Aorta (tissue), 5 donors: ENCODE results near the gene INTS1. TPM values are rescaled to one million over a fixed set of nuclear protein-coding genes. Genes with fewer than 3 reads are reported as not detected.
A peak's percentile ranks its signal among the peaks of the same experiment; 100 is the strongest.

Experiments used
- ATAC-seq: fragments of 200-7000 bp; cut with Tn5 transposase; one replicate; pipeline ENCODE4 v1.9.1; 2022; ENCODE audit warnings: moderate library complexity; ENCODE audit not compliant: low FRiP score
- DNase-seq, 2 donors: peaks; one replicate each; pipeline ENCODE4 v3.0.0-alpha.2; 2020
- H3K27ac ChIP-seq, 2 donors: one replicate each; pipeline ENCODE4 v1.5.1; 2013; ENCODE audit warnings: low read length in 2 of 2, mild to moderate bottlenecking in 2 of 2, moderate library complexity in 2 of 2, control low read depth in 1 of 2, inconsistent platforms in 1 of 2, low read depth in 1 of 2
- H3K27me3 ChIP-seq, 2 donors: one replicate each; pipeline ENCODE4 v1.6.1; 2013; ENCODE audit warnings: control low read depth in 1 of 2, low read length in 1 of 2, mild to moderate bottlenecking in 1 of 2, moderate library complexity in 1 of 2; ENCODE audit not compliant: insufficient read depth in 2 of 2, control insufficient read depth in 1 of 2
- H3K36me3 ChIP-seq, 2 donors: one replicate each; pipeline ENCODE4 v1.6.1; 2013; ENCODE audit warnings: control low read depth in 1 of 2, low read length in 1 of 2, mild to moderate bottlenecking in 1 of 2; ENCODE audit not compliant: insufficient read depth in 2 of 2, control insufficient read depth in 1 of 2
- H3K4me1 ChIP-seq, 2 donors: one replicate each; pipeline ENCODE4 v1.6.1; 2013; ENCODE audit warnings: low read length in 2 of 2, control low read depth in 1 of 2, mild to moderate bottlenecking in 1 of 2, moderate library complexity in 1 of 2; ENCODE audit not compliant: insufficient read depth in 2 of 2, control insufficient read depth in 1 of 2
- H3K4me3 ChIP-seq, 2 donors: one replicate each; pipeline ENCODE4 v1.5.1; 2013; ENCODE audit warnings: low read length in 2 of 2, control low read depth in 1 of 2, mild to moderate bottlenecking in 1 of 2
- H3K9me3 ChIP-seq: one replicate; pipeline ENCODE4 v1.6.1; 2013; ENCODE audit warnings: mild to moderate bottlenecking, low read length; ENCODE audit not compliant: control insufficient read depth
- whole genome bisulfite sequencing, 2 donors: extraction: QIAGEN DNeasy Blood & Tissue Kit; methylation state at CpG; one replicate each; pipeline ENCODE4 v1.1.7; 2013; 5-methylcytosine and 5-hydroxymethylcytosine counted together
- intact Hi-C, 2 donors: fragments of 100-400 bp; cut with DNase I; formaldehyde crosslinking; loops; one replicate each; pipeline versions ENCODE4 v1.14.2 to v1.15.0; 2022
- long read RNA-seq, 2 donors: library from polyadenylated mRNA; unstranded; transcript quantifications; one replicate each; pipeline ENCODE4 v2.0.0, GENCODE V29; 2020 to 2021
- polyA plus RNA-seq, 2 donors: library from polyadenylated mRNA; stranded (reverse); fragments of 200-250 nt; gene quantifications; one replicate each; pipeline ENCODE4 v1.2.3, GENCODE V29; 2013
- total RNA-seq, 2 donors: library from RNA; stranded (reverse); fragmentation: NEBNext Ultra II Directional; extraction: Animal tissue kit (Norgen Biotek cat#: 25700); gene quantifications; one replicate each; pipeline ENCODE4 v1.2.1, GENCODE V29; 2021
- donor health status: healthy with polysubstance abuse.
- donor health status: Bipolar disorder and iron deficiency.
- donor health status: DM: no; HTN: no; CAD: no.
- donor health status: DM: no; HTN: no; CAD: no.
- donor health status: DM: yes; HTN: yes; CAD: no.

The INTS1 gene
- 10 to 100 TPM; 56.4 to 77.9 TPM for total RNA-seq
- polyA plus RNA-seq: 100 to 1,000 TPM in 1 of 2 donors, 10 to 100 TPM in 1; 17.2 to 109 TPM
- long read RNA-seq, donor 1, partial matches to known transcripts: 190 of 209 reads
- long read RNA-seq, donor 1, other reads (novel, unspliced or antisense): 19 of 209 reads
- long read RNA-seq, donor 2, full-length matches to known transcripts: 4 of 44 reads
- long read RNA-seq, donor 2, partial matches to known transcripts: 34 of 44 reads
- long read RNA-seq, donor 2, other reads (novel, unspliced or antisense): 6 of 44 reads

DNA sequence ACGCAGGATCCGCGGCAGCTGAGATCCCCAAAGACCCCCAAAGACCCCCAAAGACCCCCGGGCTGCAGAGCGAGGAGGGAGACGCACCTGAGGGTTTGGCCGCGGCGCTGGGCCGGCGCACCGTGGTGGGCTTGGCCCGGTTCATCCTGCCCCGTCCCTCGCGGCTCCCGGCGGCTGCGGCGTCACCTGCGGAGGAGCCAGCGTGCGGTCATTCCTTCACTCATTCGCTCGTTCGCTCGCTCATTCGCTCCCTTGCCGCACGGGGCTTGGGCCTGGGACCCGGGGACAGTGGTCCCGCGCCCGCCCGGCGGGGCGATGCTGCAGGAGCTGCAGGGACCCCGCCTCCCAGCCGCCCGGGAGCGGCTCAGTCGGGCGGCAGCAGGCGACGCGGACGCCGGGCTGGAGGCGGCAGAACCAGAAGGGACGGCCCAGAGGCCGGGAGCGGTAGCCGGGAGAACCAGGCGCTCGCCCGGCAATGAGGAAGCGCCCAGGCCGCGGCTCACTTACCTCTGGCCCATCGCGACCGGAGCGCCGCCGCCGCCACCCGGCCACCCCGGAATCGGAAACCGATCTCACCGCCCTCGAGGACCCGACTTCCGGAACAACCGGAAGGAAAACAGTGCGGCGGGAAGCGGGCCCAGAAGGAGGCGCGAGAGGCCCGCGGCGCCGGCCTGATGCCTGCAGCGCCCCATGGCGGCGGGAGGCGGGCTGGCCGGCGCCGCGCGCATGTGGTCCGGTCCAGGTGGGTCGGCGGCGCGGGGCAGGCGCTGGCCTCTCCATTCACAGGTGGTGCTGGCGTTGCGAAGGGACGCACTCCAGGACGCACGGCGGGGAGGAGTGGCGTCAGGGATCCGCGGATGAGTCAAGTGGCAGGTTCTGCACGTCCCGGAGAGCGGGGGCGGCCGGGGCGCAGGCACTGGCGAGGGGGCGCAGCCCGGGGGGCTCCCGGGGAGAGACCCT is at the start of gene INTS1:
INTS1 (minus strand) TSS at position 574 of the 960 bp plus-strand sequence; CDS start at position 145, 429 bp downstream.
- H3K36me3 ChIP-seq: peaks cover 0 to 6% of the 10 kb centered on the region in 2 donors
- intact Hi-C loops: loop anchor here in 1 of 2 donors (2.0 to 5.0 kb wide), 2 partner anchors 35 to 63 kb away; no protein-coding TSS in a partner anchor
- no peaks in the 10 kb centered on the region for H3K9me3 ChIP-seq
- H3K4me1 ChIP-seq: no peaks in the 10 kb centered on the region
- 1% methylated on average over 112 to 118 of the region's 118 CpGs for WGBS, 2 donors
- H3K27me3 ChIP-seq: no peaks in the 10 kb centered on the region
- DNase-seq: peak; percentile 95 to 97
- peak; percentile 94 for ATAC-seq
- no peak within 1 kb of the TSS for H3K27ac ChIP-seq
- peak within 1 kb of the TSS; percentile 71 to 97 for H3K4me3 ChIP-seq

GRCh38 chr7:1553512-1554210 is 49.5 kb upstream of the INTS1 start:
- Histone ChIP-seq H3K27me3 (no peaks in the 10 kb centered on the region), H3K4me1 (no peaks in the 10 kb centered on the region), H3K36me3 (no peaks in the 10 kb centered on the region), H3K4me3 (no peak overlapping the region), H3K9me3 (no peaks in the 10 kb centered on the region), H3K27ac (no peak overlapping the region)
- ATAC-seq (no peak), DNase-seq (no peak)
- intact Hi-C loops: no loop called here
- 90 to 92% methylated on average over 28 of the region's 28 CpGs for WGBS, 2 donors

- Histone ChIP-seq H3K27ac (no peak overlapping the region), H3K4me3 (no peak overlapping the region), H3K4me1 (no peaks in the 10 kb centered on the region), H3K9me3 (no peaks in the 10 kb centered on the region), H3K27me3 (no peaks in the 10 kb centered on the region), H3K36me3 (no peaks in the 10 kb centered on the region)
- ATAC-seq (no peak), DNase-seq (no peak)
- intact Hi-C loops: no loop called here
- WGBS, 2 donors: 81 to 83% methylated on average over 7 of the region's 7 CpGs
These were observed 48.0 kb upstream of the INTS1 start for GRCh38 chr7:1552200-1552599.

- Histone ChIP-seq H3K27me3 (no peaks in the 10 kb centered on the region), H3K27ac (no peak overlapping the region), H3K36me3 (no peaks in the 10 kb centered on the region), H3K4me1 (no peaks in the 10 kb centered on the region), H3K9me3 (no peaks in the 10 kb centered on the region), H3K4me3 (no peak overlapping the region)
- intact Hi-C loops: no loop called here
- DNase-seq (no peak), ATAC-seq (no peak)
- WGBS, 2 donors: 95% methylated on average over 13 to 17 of the region's 17 CpGs
These were observed 46.6 kb upstream of the INTS1 start for GRCh38 chr7:1550846-1551155.

GRCh38 chr7:1550005-1550845 is 46.0 kb upstream of the INTS1 start:
- intact Hi-C loops: no loop called here
- WGBS, 2 donors: 90% methylated on average over 42 of the region's 42 CpGs
- Histone ChIP-seq H3K36me3 (no peaks in the 10 kb centered on the region), H3K9me3 (no peaks in the 10 kb centered on the region), H3K4me3 (no peak overlapping the region), H3K4me1 (no peaks in the 10 kb centered on the region), H3K27ac (no peak overlapping the region), H3K27me3 (no peaks in the 10 kb centered on the region)
- ATAC-seq (no peak), DNase-seq (no peak)

DNA sequence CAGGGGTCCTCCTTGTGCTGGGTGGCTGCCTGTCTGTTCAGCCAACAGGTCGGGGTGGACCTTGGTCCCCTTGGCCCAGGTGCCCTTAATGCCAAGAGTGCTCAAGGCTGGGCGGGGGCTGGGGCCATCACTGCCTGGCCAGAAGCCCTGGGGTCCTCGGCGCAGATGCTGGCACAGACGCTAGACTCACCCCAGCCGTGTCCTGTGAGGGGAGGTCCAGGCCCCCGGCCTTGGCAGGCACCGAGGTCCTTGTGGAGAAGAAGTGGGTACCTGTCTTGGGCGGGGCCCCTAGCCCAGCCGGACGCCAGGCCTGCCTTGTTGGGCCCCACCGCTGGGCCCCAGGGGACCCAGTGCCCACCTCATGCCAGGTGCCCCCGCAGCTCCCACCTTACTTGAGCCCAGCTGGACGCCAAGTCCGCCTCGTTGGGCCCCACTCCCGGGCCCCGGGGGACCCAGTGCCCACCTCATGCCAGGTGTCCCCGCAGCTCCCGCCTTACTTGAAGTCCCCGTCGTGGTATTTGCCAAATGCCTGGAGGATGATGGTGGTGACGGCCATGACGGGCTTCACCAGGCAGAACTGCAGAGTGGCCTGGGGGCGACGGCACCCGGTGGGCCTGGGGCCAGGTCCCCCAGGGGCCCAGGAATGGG is 45.3 kb upstream of the INTS1 start:
- no peak for ATAC-seq
- intact Hi-C loops: no loop called here

DNA sequence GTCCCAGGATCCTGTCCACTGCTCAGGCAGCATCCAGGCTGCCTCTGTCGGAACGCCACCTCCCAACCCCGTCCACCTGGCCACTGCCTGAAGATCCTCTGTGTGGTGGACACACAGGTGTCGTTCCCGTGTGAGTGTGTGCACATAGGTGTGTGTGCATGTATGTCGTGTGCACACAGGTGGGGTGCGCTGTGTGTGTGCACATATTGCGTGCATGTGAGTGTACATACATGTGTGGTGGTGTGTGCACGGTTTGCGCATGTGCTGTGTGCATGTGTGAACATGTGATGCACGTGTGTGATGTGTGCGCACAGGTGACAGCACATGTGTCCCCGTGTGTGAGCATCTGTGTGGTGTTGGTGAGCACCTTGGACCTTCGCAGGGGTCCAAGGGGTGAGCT is 44.8 kb upstream of the INTS1 start:
- Histone ChIP-seq H3K27ac (no peak overlapping the region), H3K4me1 (no peaks in the 10 kb centered on the region), H3K27me3 (no peaks in the 10 kb centered on the region), H3K9me3 (no peaks in the 10 kb centered on the region), H3K4me3 (no peak overlapping the region), H3K36me3 (no peaks in the 10 kb centered on the region)
- intact Hi-C loops: no loop called here
- ATAC-seq (no peak), DNase-seq (no peak)
- WGBS, 2 donors: 81 to 85% methylated on average over 14 of the region's 14 CpGs

More for the DNA sequence above, 45.3 kb upstream of the INTS1 start:
- H3K27ac ChIP-seq: no peak overlapping the region
- H3K4me3 ChIP-seq: no peak overlapping the region
- no peaks in the 10 kb centered on the region for H3K4me1 ChIP-seq
- WGBS, 2 donors: 88% methylated on average over 22 to 27 of the region's 27 CpGs
- no peaks in the 10 kb centered on the region for H3K36me3 ChIP-seq
- no peaks in the 10 kb centered on the region for H3K9me3 ChIP-seq
- H3K27me3 ChIP-seq: no peaks in the 10 kb centered on the region
- DNase-seq: no peak

GRCh38 chr7:1548438-1548831 is 44.2 kb upstream of the INTS1 start:
- DNase-seq (no peak), ATAC-seq (no peak)
- Histone ChIP-seq H3K9me3 (no peaks in the 10 kb centered on the region), H3K4me1 (no peaks in the 10 kb centered on the region), H3K27me3 (no peaks in the 10 kb centered on the region), H3K4me3 (no peak overlapping the region), H3K36me3 (no peaks in the 10 kb centered on the region), H3K27ac (no peak overlapping the region)
- intact Hi-C loops: no loop called here
- WGBS, 2 donors: 83 to 85% methylated on average over 14 to 17 of the region's 17 CpGs
